Sigmoid colon (tissue), 7 donors: ENCODE results near the gene MAST2. TPM values are rescaled to one million over a fixed set of nuclear protein-coding genes. Genes with fewer than 3 reads are reported as not detected.

Source experiments
- DNase-seq: peaks from one replicate; pipeline ENCODE4 v3.0.0-alpha.2; 2019
- H3K27ac ChIP-seq, 4 donors: fragments of 200-600 bp; sonication (generic); one replicate each; pipeline ENCODE4 v1.5.1; 2016 to 2019; ENCODE audit warnings: mild to moderate bottlenecking in 1 of 4
- H3K27me3 ChIP-seq, 3 donors: fragments of 200-600 bp; sonication (generic); one replicate each; pipeline ENCODE4 v1.5.1; 2019; ENCODE audit warnings: mild to moderate bottlenecking in 1 of 3
- H3K36me3 ChIP-seq, 4 donors: fragments of 200-600 bp; sonication (generic); one replicate each; pipeline ENCODE4 v1.5.1; 2016 to 2019
- H3K4me1 ChIP-seq, 4 donors: fragments of 200-600 bp; sonication (generic); one replicate each; pipeline ENCODE4 v1.5.1; 2017 to 2019
- H3K4me3 ChIP-seq, 4 donors: fragments of 200-600 bp; sonication (generic); one replicate each; pipeline ENCODE4 v1.5.1; 2017 to 2019; ENCODE audit warnings: mild to moderate bottlenecking in 2 of 4, moderate library complexity in 1 of 4
- H3K9me3 ChIP-seq, 4 donors: fragments of 200-600 bp in 3 of 4; sonication (generic) in 3 of 4; one replicate each; pipeline versions ENCODE4 v1.5.1 to v1.6.1; 2013 to 2019
- CTCF ChIP-seq, 4 experiments: fragments of 450-650 bp in 3 of 4; fragments of 200-600 bp in 1 of 4; IDR thresholded peaks; one replicate each; pipeline ENCODE4 v1.5.1; 2016 to 2019; ENCODE audit warnings: antibody characterized with exemption in 4 of 4, mild to moderate bottlenecking in 3 of 4, moderate library complexity in 2 of 4
- EP300 ChIP-seq, 4 donors: sonication (generic); formaldehyde crosslinking; IDR thresholded peaks; one replicate each; pipeline ENCODE4 v1.6.1; 2017; ENCODE audit warnings: antibody characterized with exemption in 4 of 4
- POLR2A ChIP-seq, 2 donors: fragments of 450-650 bp; IDR thresholded peaks; one replicate each; pipeline ENCODE4 v1.6.1; 2016; ENCODE audit warnings: antibody characterized with exemption in 2 of 2, mild to moderate bottlenecking in 2 of 2, moderate library complexity in 2 of 2
- POLR2AphosphoS5 ChIP-seq, 4 donors: sonication (generic); formaldehyde crosslinking; IDR thresholded peaks; one replicate each; pipeline ENCODE4 v1.6.1; 2017; ENCODE audit warnings: antibody characterized with exemption in 4 of 4
- WGBS, 2 donors: extraction: QIAGEN DNeasy Blood & Tissue Kit; methylation state at CpG; one replicate each; pipeline ENCODE4 v1.1.7; 2013; 5-methylcytosine and 5-hydroxymethylcytosine counted together
- intact Hi-C: fragments of 100-400 bp; cut with DNase I; formaldehyde crosslinking; loops from one replicate; pipeline ENCODE4 v1.15.1; 2023
- polyA plus RNA-seq, 3 donors: library from polyadenylated mRNA; stranded (reverse); fragments of 200-250 nt; gene quantifications; one replicate each; pipeline ENCODE4 v1.2.3, GENCODE V29; 2013
- total RNA-seq, 4 donors: library from RNA; depleted of rRNA; stranded (reverse); fragments of >200 nt; gene quantifications; one replicate each; pipeline ENCODE4 v1.1.0, GENCODE V29; 2016
- donor health status: healthy with polysubstance abuse.
- donor health status: Bipolar disorder and iron deficiency.
- donor health status: healthy.

MAST2 gene
- total and polyA plus RNA-seq, 7 donors = 19.3 to 54.0 (median 32.0) TPM

- WGBS, 2 donors = 54 to 83% methylated on average over 4 of the region's 4 CpGs
- no peaks in the 10 kb centered on the region for H3K4me1 ChIP-seq
- no peaks in the 10 kb centered on the region for H3K27me3 ChIP-seq
- TF ChIP-seq CTCF (IDR thresholded peaks at IDR 0.05) (no peak), EP300 (IDR thresholded peaks at IDR 0.05) (no peak), POLR2A (IDR thresholded peaks at IDR 0.05) (no peak), POLR2AphosphoS5 (IDR thresholded peaks at IDR 0.05) (no peak)
- no peak overlapping the region for H3K4me3 ChIP-seq
- intact Hi-C loops = no loop called here
- no peak for DNase-seq
- no peaks in the 10 kb centered on the region for H3K9me3 ChIP-seq
- no peaks in the 10 kb centered on the region for H3K36me3 ChIP-seq
- no peak overlapping the region for H3K27ac ChIP-seq
These were observed 15.5 kb upstream of the MAST2 start for GRCh38 chr1:45787905-45788304.

- 66 to 74% methylated on average over 2 of the region's 2 CpGs for WGBS, 2 donors
- Histone ChIP-seq H3K27ac (no peak overlapping the region), H3K36me3 (no peaks in the 10 kb centered on the region), H3K4me1 (no peaks in the 10 kb centered on the region), H3K27me3 (no peaks in the 10 kb centered on the region), H3K4me3 (no peak overlapping the region), H3K9me3 (no peaks in the 10 kb centered on the region)
- TF ChIP-seq CTCF (IDR thresholded peaks at IDR 0.05) (no peak), POLR2AphosphoS5 (IDR thresholded peaks at IDR 0.05) (no peak), POLR2A (IDR thresholded peaks at IDR 0.05) (no peak), EP300 (IDR thresholded peaks at IDR 0.05) (no peak)
- intact Hi-C loops = no loop called here
- DNase-seq = no peak
These were observed 13.8 kb upstream of the MAST2 start for GRCh38 chr1:45789601-45790000.

- Histone ChIP-seq H3K27me3 (no peaks in the 10 kb centered on the region), H3K9me3 (no peaks in the 10 kb centered on the region), H3K27ac (no peak overlapping the region), H3K4me3 (no peak overlapping the region), H3K36me3 (no peaks in the 10 kb centered on the region), H3K4me1 (no peaks in the 10 kb centered on the region)
- intact Hi-C loops = no loop called here
- TF ChIP-seq CTCF (IDR thresholded peaks at IDR 0.05) (no peak), POLR2AphosphoS5 (IDR thresholded peaks at IDR 0.05) (no peak), EP300 (IDR thresholded peaks at IDR 0.05) (no peak), POLR2A (IDR thresholded peaks at IDR 0.05) (no peak)
- no peak for DNase-seq
- WGBS, 2 donors = 91 to 94% methylated on average over 4 of the region's 4 CpGs
These were observed 10.7 kb upstream of the MAST2 start for GRCh38 chr1:45792744-45793143.

DNA sequence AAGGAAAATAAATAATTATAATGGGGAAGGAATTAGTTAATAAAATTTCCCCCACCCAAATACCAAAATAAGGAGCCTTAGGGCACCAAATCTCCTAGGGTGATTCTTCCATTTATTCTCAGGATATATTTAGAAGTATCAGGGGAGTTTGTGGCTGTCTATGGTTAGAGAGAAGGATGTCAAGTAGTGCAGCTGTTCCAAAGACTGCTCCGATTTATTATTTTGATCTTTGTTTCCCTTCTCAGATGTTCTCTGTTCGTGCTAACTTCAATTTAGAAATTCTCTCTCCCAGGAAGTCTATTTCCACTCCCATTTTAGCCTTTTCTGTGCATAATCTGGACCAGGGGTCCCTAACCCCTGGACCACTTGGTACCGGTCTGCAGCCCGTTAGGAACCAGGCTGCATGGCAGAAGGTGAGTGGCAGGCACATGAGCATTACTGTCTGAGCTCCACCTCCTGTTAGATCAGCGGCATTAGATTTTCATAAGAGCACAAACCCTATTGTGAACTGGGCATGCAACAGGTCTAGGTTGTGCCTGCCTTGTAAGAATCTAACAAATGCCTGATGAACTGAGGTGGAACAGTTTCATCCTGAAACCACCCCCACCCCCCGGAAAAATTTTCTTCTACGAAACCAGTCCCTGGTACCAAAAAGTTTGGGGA lies 9.3 kb upstream of the MAST2 start:
- TF ChIP-seq EP300 (IDR thresholded peaks at IDR 0.05) (no peak), CTCF (IDR thresholded peaks at IDR 0.05) (no peak), POLR2AphosphoS5 (IDR thresholded peaks at IDR 0.05) (no peak), POLR2A (IDR thresholded peaks at IDR 0.05) (no peak)

DNA sequence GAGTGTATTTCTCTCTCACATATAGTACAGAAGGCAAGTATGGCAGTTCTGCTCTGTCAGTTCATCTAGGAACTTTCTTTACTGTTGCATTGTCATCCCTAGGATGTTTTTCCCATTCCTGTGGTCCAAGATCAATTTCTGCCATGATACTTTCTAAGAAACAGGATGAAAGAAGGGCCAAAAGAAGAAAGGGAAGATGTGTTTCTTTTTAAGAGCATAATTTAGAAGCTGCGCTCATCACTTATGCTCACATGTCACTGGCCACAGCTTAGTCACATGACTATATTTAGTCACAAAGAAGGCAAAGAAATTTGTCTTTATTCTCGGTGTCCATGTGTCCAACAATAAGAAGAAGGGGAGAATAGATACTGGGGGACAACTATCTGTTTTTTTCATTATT lies 7.0 kb upstream of the MAST2 start:
- Histone ChIP-seq H3K27me3 (no peaks in the 10 kb centered on the region), H3K4me1 (no peaks in the 10 kb centered on the region), H3K36me3 (no peaks in the 10 kb centered on the region), H3K27ac (no peak overlapping the region), H3K9me3 (no peaks in the 10 kb centered on the region), H3K4me3 (no peak overlapping the region)
- intact Hi-C loops = no loop called here
- 93% methylated on average over 2 of the region's 2 CpGs for WGBS, 2 donors
- TF ChIP-seq CTCF (IDR thresholded peaks at IDR 0.05) (no peak), EP300 (IDR thresholded peaks at IDR 0.05) (no peak), POLR2A (IDR thresholded peaks at IDR 0.05) (no peak), POLR2AphosphoS5 (IDR thresholded peaks at IDR 0.05) (no peak)
- DNase-seq = no peak

More for the DNA sequence above, 9.3 kb upstream of the MAST2 start:
- no peak for DNase-seq
- Histone ChIP-seq H3K36me3 (no peaks in the 10 kb centered on the region), H3K9me3 (no peaks in the 10 kb centered on the region), H3K27me3 (no peaks in the 10 kb centered on the region), H3K27ac (no peak overlapping the region), H3K4me3 (no peak overlapping the region), H3K4me1 (no peaks in the 10 kb centered on the region)
- intact Hi-C loops = no loop called here
- 66 to 67% methylated on average over 7 of the region's 7 CpGs for WGBS, 2 donors
